ENCODE data around the gene HES5.
"Not testable (repeated sequence)": the region's sequence is repeated elsewhere in the genome, so short reads cannot be mapped to it uniquely, and the experiment has no call there.

HES5 gene

GRCh38 chr1:2529784-2530512 is at the start of gene HES5:
Gene HES5 (minus strand): TSS chr1:2530263. CDS start chr1:2530164, 99 bp downstream.
- DNase-seq (ENCODE audit: low read depth), result no peak

DNA sequence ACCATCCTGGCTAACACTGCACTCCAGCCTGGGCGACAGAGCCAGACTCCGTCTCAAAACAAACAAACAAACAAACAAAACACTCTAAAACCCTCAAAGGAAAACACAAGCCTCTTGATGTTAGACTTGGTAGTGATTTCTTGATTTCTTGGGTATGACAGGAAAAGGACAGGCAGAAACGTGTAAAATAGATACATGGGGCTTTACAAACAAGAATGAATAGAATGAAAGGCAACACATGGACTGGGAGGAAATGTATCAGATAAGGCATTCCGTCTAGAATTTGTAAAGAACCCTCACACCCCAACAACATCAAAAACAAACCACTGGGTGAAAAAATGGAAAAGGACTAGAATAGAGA is 48.7 kb upstream of the HES5 start:
- no peak for DNase-seq (ENCODE audit: low read depth)

- peak; percentile 15 for DNase-seq (ENCODE audit: low read depth)
These were observed 47.6 kb upstream of the HES5 start for GRCh38 chr1:2577565-2578075.

DNA sequence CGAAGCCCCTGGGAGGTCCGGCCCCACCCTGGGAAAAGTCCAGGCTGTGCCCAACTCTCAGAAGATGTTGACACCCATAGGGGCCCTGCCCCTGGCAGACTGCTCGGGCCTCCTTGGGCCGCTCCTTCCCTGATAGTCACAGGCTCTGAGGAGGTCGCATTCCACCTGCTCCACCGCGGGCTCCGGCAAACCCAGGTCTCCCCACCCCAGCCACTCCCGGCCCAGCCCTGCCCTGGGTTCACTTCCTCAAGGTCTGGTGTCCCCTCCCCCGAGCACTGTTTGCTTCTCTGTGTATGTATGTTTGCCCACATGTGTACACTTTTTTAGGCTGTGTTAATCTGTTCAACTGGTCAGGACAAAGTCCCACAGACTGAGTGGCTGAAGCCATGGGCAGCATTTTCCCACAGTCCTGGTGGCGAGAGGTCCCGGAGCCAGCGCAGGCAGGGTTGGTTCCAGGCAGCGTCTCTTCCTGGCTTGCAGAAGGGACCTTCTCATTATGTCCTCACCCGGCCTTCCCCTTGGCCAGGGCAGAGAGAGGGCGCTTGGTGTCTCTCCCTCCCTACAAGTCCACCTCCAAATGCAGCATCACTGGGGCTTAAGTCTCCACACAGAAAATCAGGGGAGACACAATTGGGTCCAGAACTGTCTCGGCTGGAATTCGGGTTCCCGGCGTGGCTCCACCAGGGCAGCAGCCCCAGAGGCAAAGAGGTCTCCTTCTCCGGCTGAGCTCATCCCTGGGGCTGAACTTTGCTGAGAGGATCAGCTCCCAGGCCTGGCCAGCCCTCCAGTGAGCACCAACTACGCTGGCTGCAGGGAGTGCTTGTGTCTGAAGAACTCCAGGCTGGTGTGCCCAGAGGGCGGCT is 46.0 kb upstream of the HES5 start:
- no peak for DNase-seq (ENCODE audit: low read depth)

DNA sequence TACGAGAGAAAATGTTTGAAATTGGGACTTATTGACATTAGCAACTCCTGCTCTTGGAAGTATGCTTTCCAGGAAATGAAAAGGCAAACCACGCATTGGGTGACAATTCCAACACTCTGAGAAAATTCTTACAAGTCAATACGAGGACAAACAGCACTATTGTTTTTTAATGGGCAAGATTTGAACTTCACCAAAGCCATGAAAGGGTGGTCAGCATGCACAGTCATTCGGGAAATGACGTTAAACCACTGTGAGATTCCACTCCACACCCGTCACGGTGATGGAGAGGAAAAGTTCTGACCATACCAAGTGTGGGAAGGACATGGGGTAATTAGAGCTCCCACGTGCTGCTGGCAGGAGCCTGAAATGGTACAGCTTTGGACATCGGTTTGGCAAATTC is 44.3 kb upstream of the HES5 start:
- DNase-seq (ENCODE audit: low read depth), result no peak

DNA sequence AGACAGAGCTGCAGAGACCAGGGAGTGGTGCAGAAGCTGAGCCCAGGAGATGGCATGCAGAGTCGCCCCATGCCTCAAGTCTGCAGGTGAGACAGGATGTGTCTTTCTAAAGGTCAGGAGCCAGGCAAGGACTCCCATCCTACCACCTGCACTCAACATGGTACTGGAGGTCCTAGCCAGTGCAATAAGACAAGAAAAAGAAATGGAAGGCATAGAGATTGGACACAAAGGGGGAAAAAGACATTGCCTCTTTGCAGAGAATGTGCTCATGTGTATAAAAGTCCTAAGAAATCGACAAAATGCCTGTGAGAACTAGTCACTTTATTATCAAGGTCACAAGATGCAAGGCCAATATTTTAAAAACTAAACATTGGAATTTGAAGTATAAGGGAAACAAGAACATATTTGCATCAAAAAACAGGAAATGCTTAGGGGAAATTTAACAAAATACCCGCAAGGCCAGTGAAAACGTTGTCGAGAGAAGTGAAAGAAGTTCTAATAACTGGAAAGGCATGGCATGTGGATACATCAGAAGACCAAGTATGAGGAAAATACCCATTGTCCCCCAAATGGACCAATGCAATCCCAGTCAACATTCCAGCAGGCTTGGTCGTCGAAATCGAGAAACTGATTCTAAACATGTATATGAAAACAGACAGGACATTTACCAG is 43.3 kb upstream of the HES5 start:
- no peak for DNase-seq (ENCODE audit: low read depth)

- no peak for DNase-seq (ENCODE audit: low read depth)
These were observed 41.3 kb upstream of the HES5 start for GRCh38 chr1:2571348-2571747.

DNA sequence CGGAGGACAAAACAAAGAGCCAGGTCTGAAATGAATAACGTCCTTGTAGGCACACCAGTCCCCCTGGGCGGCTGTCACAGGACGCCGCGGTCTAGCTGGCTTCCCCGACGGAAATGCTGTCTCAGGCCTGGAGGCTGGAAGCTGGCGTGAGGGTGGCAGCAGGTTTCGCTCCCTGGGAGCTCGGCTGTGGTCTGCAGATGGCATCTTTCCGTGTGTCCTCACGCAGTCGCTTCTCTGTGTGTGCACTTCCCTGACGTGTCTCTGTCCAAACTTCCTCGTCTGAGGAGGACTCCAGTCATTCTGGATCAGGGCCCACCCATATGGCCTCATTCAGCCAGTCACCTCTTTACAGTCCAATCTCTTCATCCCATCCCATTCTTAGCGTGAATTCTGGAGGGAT is 40.3 kb upstream of the HES5 start:
- no peak for DNase-seq (ENCODE audit: low read depth)

DNA sequence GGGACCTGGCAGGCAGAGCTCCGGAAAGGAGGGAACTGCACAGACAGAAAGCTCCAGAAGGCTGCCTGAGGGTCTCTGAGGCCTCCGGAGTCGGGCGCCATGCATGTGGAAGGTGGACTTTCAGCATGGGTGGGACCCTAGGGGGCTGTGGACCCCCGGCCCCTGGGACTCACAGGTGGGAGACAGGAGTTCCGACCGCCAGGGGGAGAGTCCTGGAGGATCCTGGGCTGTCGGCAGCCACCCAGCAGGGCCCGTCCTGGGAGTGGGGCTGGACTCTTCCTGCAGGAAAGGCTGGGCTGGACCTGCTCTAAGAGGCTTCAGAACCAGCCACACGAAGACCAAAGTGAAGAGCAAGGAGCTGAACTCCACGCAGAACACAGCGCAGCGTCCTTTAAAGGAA is 39.6 kb upstream of the HES5 start:
- not testable (repeated sequence) for DNase-seq (ENCODE audit: low read depth)

DNA sequence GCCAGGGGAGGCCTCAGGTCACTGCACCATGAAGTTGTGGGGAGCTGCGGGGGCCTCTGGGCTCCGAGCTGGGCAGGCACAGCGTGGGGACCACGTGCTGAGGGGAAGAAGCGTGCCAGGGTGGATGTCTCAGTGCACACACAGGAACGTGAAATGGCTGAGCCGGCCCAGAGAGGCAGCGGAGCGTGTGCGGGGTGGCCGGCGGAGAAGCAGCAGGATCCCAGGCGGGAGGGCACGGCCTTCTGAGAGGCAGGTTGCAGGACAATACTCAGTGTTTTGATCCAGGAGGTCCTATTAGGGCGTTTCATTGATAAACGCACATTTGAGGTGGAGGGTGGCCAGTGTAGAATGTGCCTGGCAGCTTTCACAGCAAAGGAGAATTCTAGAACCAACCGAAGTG is 39.0 kb upstream of the HES5 start:
- DNase-seq (ENCODE audit: low read depth), result no peak

- not testable (repeated sequence) for DNase-seq (ENCODE audit: low read depth)
These were observed 38.2 kb upstream of the HES5 start for GRCh38 chr1:2568187-2568816.

GRCh38 chr1:2567083-2567679 is 37.1 kb upstream of the HES5 start:
- DNase-seq (ENCODE audit: low read depth), result no peak

DNA sequence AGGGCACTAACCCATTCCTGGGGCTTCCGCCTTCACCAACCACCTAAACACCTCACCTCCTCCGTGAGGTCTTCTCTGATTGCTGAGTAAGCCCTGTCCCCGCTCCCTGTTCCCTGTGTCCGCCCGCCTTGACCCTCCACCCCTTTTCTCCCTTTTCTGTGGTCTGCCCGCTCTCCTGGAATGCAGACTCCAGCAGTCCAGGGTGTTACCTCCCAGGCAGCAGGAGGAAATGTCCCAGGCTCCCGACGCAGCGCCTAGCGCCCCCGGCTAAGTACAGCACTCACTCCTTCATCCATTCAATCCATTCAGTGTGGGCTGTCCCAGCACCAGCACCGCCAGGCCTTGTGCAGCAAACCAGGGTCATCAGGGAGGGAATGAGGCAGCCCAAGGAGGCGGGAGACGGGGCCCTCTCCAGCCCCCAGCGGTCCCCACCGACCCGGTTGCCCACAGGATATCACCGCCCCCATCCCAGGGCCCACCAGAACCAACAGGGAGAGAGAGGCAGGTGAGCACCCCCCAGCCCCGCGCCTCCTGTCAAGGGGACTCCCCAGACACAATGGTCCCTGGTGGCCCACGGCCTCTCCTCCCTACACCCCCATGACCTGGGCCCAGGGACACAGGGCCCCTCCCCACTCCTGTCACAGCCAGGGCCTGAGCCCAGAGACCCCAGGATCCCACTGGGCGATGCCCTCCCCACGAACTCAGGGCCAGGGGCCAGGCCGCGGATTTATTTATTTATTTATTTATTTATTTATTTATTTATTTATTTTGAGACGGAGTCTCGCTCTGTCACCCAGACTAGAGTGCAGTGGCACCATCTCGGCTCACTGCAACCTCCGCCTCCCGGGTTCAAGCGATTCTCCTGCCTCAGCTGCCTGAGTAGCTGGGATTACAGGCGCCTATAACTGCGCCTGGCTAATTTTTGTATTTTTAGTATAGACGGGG is 36.3 kb upstream of the HES5 start:
- no peak for DNase-seq (ENCODE audit: low read depth)

DNA sequence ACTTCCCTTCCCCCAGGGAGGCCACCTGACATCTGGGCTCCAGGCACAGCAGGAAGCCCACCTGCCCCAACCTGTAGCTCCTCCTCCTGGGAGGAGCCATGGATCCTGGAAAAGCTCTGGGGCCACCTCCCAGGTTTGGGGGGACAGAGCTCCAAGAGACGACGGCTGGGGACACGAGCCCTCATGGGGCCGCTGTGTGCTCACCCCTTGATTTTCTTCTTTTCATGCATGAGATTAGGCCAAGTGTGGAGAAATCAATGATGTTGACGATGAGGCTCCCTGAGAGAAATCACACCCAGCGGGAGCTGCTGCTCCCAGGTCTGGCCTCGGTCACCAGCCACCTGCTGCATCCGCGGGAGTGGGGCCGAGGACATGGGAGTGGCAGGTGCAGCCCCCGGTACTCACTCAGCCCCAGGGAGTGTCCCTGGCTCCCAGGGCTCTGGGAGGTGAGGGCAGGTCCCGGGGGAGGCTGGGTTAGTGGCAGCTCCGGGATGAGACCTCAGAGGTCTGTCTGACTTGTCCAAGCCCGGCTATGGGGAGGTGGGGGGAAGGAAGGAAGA is 34.8 kb upstream of the HES5 start:
- DNase-seq (ENCODE audit: low read depth), result no peak

DNA sequence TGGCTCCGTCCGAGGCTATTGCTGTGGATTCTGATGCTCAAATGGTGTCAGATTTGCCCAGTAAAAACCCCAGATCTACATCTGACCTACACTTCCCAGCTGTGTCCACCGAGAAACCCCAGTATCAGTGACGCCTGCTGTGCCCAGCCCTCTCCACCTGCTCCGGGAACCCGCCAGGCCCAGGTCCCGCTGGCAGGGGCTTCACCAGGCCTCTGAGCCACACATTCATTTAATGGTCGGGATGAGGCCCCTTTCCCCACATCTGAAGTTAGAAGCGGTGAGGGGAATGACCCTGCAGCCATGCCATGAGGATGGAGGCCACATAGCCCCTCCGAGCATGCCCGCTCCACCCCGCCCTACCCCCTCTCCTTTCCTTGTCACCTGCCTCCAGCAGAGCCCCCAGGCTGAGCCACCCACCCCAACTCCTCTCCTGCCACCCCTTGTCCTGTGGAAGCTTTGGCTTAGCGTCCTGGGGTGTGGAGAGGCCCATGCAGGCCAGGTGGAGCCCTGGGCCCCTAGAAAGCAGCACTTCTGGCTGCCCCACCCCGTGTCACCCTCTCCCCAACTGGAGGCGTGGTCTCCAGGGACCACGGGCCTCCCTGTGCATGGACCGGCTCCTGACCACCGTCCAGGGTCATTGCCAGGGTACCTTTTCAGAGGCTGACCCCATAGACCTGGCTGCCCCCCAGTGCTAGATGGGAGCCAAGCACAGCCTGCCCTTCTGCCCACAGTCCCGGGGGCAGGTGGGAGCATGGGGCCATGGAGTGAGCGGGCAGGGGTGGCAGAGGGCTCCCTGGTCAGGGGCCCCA is 34.1 kb upstream of the HES5 start:
- no peak for DNase-seq (ENCODE audit: low read depth)

DNA sequence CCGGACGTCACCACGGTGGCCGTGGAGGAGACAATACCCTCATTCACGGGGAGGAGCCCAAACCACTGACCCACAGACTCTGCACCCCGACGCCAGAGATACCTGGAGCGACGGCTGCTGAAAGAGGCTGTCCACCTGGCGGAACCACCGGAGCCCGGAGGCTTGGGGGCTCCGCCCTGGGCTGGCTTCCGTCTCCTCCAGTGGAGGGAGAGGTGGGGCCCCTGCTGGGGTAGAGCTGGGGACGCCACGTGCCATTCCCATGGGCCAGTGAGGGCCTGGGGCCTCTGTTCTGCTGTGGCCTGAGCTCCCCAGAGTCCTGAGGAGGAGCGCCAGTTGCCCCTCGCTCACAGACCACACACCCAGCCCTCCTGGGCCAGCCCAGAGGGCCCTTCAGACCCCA is 33.1 kb upstream of the HES5 start:
- no peak for DNase-seq (ENCODE audit: low read depth)

DNA sequence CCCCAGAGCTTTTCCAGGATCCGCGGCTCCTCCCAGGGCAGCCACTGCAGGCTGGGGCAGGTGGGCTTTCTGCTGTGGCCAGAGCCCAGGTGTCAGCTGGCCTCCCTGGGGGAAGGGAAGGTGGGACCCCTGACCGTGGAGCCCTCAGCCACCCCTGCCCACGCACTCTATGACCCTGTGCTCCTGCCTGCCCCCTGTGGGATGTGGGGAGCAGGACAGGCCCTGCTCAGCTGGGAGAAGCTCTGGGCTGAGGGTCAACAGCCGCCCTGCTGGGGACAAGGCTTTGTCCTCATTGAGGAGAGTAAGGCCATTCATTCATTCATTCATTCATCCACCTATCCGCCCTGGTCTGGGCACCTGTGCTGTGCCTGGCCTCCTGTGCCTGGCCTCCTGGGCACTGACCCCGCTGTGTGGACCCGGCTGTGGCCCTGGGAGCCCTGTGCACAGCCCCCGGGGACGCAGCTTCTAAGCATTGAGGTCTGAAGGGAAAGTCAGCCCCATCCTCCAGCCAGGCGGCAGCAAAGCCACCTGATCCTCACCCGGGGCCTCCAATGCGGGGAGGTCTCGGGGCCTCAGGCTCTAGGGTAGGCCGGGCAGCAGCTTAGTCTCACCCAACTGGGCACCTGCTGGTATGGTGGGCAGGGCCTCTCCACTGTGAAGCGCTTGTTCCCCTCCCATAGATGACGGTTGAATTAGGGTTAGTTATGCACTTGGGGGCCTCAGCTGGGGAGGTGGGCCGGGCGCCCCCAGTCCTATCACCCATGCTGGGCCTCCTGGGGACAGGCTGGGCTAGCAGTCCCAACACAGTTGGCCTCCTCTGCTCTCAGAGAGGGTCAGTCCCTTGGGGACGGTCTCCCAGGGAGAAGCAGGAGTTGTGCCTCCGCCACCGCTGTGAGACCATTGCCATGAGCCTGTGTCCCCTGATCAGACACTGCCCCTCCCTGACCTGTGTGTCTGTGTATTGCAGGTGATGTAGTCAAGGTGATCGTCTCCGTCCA is 32.1 kb upstream of the HES5 start:
- no peak for DNase-seq (ENCODE audit: low read depth)

- DNase-seq (ENCODE audit: low read depth), result no peak
These were observed 31.4 kb upstream of the HES5 start for GRCh38 chr1:2561446-2561845.

All from stimulated activated CD8-positive, alpha-beta memory T cell treated with anti-CD3 and anti-CD28 coated beads, Interleukin-4, amount 100 ng/mL, for 24 hours (primary cell).